GM18519 (cell line): ENCODE results near the gene USP51.
"Not testable (repeated sequence)": the region's sequence is repeated elsewhere in the genome, so short reads cannot be mapped to it uniquely, and the experiment has no call there.

Experiments used
- ATAC-seq: cut with Tn5 transposase; IDR thresholded peaks from one replicate; pipeline ENCODE4 v1.9.1; 2021; ENCODE audit warnings: mild to moderate bottlenecking, moderate library complexity; ENCODE audit not compliant: unreplicated experiment, low FRiP score

The USP51 gene

DNA sequence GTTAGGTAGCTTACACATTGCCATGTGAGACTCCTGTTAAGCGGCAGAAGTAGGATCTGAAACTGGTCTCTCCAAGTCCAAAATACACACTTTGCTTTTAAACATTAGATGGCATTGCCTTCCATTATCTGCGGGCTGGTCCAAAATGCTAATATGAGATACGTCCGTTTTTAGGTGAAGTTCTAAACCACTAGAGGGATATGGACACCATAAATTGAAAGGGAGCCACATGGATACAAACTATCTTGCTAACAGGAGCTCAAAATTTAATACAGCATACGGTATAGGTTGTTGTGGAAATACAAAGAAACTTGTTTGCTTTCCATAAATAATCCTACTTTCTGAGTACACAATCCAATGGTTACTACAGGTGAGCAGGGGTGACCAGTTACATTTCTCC, 23.9 kb downstream of the USP51 start:
- not testable (repeated sequence) for ATAC-seq

DNA sequence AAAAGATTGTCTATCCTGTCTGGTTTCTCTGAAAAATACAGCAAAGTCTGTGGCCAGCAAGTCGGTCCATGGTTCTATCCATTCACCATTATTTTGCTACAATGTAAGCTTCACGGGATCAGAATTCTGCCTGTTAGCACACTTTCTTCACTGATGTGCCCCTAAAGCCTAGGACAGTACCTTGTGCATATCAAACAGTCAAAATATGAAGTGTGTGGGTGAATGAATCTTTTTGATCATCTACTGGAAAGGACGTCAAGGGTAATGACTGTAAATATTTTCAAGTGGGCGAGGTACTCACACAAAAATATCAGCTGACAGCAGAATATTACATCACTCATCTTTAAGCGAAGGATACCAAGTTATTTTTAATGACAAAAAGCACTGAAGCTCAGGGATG, 24.5 kb downstream of the USP51 start:
- not testable (repeated sequence) for ATAC-seq

DNA sequence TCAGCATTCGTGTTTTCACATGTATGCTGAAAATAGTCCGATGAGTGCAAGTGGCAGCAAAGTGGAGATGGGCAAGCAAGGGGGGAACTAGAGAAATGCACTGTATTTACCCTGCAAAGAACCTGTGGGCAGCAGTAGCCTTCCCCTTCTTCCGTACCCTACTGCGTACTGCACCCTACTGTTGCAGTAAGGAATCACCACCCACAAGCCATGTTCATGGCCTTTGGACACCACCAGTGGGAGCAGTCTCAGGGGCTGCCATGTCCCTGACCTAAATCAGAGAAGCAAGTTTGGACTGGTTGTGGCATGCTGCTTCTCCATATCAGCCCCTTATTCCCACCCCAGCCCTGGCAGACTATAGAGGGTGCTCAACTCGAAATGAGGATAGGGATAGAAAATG, 25.6 kb downstream of the USP51 start:
- not testable (repeated sequence) for ATAC-seq

DNA sequence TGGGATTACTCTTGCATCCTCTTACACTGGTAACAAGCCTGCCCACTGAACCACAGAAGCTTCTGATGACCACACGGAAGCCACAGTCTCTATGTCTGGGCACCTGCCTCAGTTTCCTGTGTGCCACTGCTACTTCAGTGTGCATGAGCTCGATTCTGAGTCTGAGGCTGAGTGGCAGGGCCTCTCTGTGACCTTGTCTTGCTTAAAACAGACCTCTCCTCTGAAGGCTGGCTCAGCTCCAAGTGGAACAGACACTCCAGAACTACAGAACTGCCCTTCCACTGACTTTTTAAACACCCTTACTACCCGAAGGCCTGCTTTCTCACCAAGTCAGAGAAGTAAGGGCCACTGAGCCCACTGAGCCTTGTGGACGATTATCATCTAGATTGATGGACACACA, 29.7 kb downstream of the USP51 start:
- not testable (repeated sequence) for ATAC-seq

DNA sequence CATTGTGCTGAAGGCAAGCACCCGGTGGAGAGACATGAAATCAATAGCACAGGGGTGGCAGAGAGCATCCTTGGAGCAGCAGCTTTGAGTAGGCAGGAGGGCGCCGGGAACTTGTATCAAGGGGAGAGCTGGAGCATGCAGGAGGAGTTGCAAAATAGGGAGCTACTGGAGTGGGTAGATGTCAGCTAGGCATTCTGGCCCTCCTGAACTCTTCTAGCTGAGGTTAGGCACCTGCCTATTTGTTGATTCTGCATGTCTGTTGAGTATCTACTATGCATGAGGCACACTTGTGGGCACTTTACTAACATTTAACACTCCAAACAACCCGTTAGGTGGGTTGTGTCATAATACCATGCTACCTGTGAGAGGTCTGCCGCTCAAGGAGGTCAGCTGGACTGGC, 30.2 kb downstream of the USP51 start:
- not testable (repeated sequence) for ATAC-seq

DNA sequence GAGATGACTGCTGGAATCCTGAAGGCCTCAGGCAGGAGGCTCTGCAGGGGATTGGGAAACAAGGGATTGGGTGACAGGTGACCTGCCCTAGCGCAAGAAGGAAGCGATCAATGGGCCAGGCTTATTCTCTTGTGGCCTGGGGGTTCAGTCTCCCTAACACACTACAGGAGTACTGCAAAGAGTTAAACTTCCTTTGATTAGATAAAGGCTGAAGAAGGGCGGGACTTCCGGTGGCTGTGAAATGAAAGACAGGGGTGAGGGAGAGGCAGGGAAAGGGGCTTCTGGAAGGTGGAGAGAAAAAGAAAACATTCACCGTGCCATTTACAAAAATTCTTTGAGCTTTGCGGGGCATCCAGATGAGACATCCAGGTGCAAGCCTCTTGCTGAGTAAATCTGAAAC, 33.9 kb downstream of the USP51 start:
- not testable (repeated sequence) for ATAC-seq

DNA sequence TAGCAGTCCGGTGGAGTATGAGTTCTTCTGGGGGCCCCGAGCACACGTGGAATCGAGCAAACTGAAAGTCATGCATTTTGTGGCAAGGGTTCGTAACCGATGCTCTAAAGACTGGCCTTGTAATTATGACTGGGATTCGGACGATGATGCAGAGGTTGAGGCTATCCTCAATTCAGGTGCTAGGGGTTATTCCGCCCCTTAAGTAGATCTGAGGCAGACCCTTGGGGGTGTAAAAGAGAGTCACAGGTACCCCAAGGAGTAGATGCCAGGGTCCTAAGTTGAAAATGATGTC, 36.9 kb downstream of the USP51 start:
- no peak for ATAC-seq

DNA sequence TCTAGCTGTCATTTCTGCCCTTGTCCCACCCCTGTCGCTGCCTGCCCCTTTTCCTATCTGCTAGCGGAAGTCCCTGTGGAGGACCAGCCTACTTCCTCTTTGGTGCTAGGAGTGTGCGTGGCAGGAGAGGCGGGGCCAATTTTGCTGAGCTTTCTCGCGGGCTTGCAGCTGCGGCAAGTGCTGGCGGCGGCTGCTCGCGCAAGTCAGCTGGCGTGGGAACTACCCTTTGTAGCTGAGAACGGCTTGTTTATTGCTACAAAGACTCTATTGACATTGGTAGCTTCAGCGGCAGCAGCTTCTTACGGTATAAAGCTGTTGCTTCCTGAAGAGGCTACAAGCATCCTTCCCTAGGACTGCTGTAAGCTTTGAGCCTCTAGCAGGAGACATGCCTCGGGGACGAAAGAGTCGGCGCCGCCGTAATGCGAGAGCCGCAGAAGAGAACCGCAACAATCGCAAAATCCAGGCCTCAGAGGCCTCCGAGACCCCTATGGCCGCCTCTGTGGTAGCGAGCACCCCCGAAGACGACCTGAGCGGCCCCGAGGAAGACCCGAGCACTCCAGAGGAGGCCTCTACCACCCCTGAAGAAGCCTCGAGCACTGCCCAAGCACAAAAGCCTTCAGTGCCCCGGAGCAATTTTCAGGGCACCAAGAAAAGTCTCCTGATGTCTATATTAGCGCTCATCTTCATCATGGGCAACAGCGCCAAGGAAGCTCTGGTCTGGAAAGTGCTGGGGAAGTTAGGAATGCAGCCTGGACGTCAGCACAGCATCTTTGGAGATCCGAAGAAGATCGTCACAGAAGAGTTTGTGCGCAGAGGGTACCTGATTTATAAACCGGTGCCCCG, 37.4 kb downstream of the USP51 start, which contains the start of gene MAGEH1:
TSS of gene MAGEH1 (plus strand) at position 138 of the 843 bp plus-strand sequence. CDS start at position 386, 248 bp downstream.
- peak; percentile 98 for ATAC-seq

DNA sequence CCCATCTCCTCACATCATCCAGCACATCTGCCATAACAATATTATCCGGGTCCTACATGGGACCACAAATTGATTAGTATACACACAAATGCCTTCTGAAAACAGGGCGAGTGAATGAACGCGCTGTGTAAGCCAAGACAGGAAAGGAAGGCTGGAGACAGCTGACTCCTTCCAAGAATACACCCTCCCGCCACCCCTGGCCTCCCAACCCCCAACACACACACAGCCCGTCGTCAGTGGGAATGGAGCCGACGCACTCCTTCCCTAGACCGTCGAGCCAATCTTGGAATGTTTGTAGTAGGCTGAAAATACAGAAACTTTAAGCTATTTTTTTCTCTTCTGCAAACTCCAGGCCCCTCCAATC, 38.0 kb downstream of the USP51 start:
- ATAC-seq = peak; percentile 2

DNA sequence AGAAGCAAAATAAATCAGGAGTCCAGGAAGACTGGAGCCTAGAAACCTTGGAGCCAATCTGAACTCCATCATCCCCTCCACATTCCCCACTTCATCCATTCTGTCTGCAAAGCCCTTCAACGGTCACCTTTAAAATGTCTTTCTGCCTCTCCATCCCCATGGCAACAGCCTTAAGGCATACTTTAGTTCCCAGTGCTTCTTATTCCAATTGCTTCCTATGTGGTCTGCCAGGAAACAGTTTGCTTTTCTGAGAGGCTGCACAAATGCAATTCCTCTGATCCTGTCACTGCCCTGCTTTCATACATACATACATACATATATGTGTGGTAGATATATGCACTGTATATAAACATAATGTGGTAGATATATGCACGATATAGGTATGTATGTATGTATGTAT, 38.5 kb downstream of the USP51 start:
- ATAC-seq = no peak

DNA sequence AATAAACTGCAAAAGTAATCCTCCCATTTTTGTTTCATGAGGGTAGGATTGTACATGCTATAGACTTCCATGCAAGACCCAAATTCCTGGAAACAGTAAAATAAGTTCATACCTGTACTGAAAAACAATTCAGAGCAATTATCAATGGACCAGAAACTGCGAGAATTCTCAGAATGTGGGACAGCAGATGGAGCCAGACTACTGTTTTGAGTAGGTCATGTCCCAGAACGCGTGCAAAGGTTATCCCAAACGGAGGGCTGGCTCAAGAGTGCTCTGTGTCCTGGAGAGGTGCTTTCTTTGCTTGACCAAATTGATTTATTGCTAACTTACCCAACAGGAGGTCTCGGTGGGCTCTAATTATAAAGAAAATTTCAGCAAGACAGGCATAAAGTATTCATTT, 39.4 kb downstream of the USP51 start:
- no peak for ATAC-seq

DNA sequence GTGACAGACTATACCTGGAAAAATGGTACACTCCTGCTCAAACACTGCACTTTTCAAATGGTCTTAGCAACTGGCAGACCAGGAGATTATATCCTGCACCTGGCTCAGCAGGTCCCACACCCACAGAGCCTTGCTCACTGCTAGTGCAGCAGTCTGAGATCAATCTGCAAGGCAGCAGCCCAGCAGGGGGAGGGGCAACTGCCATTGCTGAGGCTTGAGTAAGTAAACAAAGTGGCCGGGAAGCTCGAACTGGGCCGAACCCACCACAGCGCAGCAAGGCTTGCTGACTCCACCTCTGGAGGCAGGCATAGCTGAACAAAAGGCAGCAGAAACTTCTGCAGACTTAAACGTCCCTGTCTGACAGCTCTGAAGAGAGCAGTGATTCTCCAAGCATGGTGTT, 46.2 kb downstream of the USP51 start:
- ATAC-seq = not testable (repeated sequence)
